SK-MEL-5 (cell line): ENCODE measurements around the gene RYR2. TPM values are rescaled to one million over a fixed set of nuclear protein-coding genes. Genes with fewer than 3 reads are reported as not detected.
"Not testable (repeated sequence)": the region's sequence is repeated elsewhere in the genome, so short reads cannot be mapped to it uniquely, and the experiment has no call there.

Experiments
- DNase-seq: peaks from one replicate; pipeline ENCODE4 v3.0.0-alpha.2; 2016; ENCODE audit warnings: low read depth, low spot score
- in situ Hi-C: cut with HindIII; loops from 2 replicates; pipeline ENCODE4 v1.10.0; 2016; ENCODE audit warnings: low sequenced_read_pairs, high pct_unique_total_duplicates, low pct_unique_long_range_greater_than_20kb
- total RNA-seq: library from RNA; depleted of rRNA; stranded (reverse); fragments of >200 nt; shearing (Covaris generic); gene quantifications from 2 replicates; pipeline ENCODE4 v1.2.3, GENCODE V29; 2014

RYR2 gene
- total RNA-seq, 1 experiment from 2014 or later, result 0.29 TPM

GRCh38 chr1:237255071-237255470 is 213.1 kb downstream of the RYR2 start:
- no peak for DNase-seq
- in situ Hi-C loops, result no loop called here

- in situ Hi-C loops, result no loop called here
- DNase-seq, result no peak
Measured at GRCh38 chr1:237258871-237259270, 216.9 kb downstream of the RYR2 start.

- in situ Hi-C loops, result no loop called here
- no peak for DNase-seq
Measured at GRCh38 chr1:237261198-237261597, 219.2 kb downstream of the RYR2 start.

GRCh38 chr1:237267743-237268142 is 225.8 kb downstream of the RYR2 start:
- no peak for DNase-seq
- in situ Hi-C loops, result no loop called here

- DNase-seq, result no peak
Measured at GRCh38 chr1:237269938-237270337, 228.0 kb downstream of the RYR2 start.

GRCh38 chr1:237270353-237270752 is 228.4 kb downstream of the RYR2 start:
- DNase-seq, result no peak
- in situ Hi-C loops, result no loop called here

More at GRCh38 chr1:237269938-237270337, 228.0 kb downstream of the RYR2 start:
- in situ Hi-C loops, result no loop called here

- in situ Hi-C loops, DNase-seq: not testable (repeated sequence)
Measured at GRCh38 chr1:237277994-237278393, 236.0 kb downstream of the RYR2 start.

- no peak for DNase-seq
- in situ Hi-C loops, result no loop called here
Measured at GRCh38 chr1:237279629-237280028, 237.6 kb downstream of the RYR2 start.

GRCh38 chr1:237281481-237281880 is 239.5 kb downstream of the RYR2 start:
- in situ Hi-C loops, result no loop called here
- DNase-seq, result no peak

- DNase-seq, result no peak
- in situ Hi-C loops, result no loop called here
Measured at GRCh38 chr1:237282208-237282783, 240.3 kb downstream of the RYR2 start.

GRCh38 chr1:237287876-237288521 is 246.0 kb downstream of the RYR2 start:
- in situ Hi-C loops, result no loop called here
- no peak for DNase-seq

- in situ Hi-C loops, result no loop called here
- no peak for DNase-seq
Measured at GRCh38 chr1:237293804-237294203, 251.8 kb downstream of the RYR2 start.

GRCh38 chr1:237296861-237297260 is 254.9 kb downstream of the RYR2 start:
- in situ Hi-C loops, result no loop called here
- no peak for DNase-seq

GRCh38 chr1:237300642-237301041 is 258.7 kb downstream of the RYR2 start:
- in situ Hi-C loops, result no loop called here
- DNase-seq, result no peak

GRCh38 chr1:237303929-237304328 is 261.9 kb downstream of the RYR2 start:
- DNase-seq, result no peak
- in situ Hi-C loops, result no loop called here

- DNase-seq, result no peak
- in situ Hi-C loops, result no loop called here
Measured at GRCh38 chr1:237306726-237307125, 264.7 kb downstream of the RYR2 start.

- no peak for DNase-seq
- in situ Hi-C loops, result no loop called here
Measured at GRCh38 chr1:237309595-237310118, 267.7 kb downstream of the RYR2 start.

- DNase-seq, result no peak
- in situ Hi-C loops, result no loop called here
Measured at GRCh38 chr1:237316352-237316751, 274.4 kb downstream of the RYR2 start.

- DNase-seq, result no peak
- in situ Hi-C loops, result no loop called here
Measured at GRCh38 chr1:237318748-237319147, 276.8 kb downstream of the RYR2 start.
